Measurements from ENCODE around the gene CD27. TPM values are rescaled to one million over a fixed set of nuclear protein-coding genes. Genes with fewer than 3 reads are reported as not detected.

The CD27 gene
- total RNA-seq (2022; extraction: Qiagen RNA extraction; ENCODE audit: low read depth): not detected in 5 replicates

DNA sequence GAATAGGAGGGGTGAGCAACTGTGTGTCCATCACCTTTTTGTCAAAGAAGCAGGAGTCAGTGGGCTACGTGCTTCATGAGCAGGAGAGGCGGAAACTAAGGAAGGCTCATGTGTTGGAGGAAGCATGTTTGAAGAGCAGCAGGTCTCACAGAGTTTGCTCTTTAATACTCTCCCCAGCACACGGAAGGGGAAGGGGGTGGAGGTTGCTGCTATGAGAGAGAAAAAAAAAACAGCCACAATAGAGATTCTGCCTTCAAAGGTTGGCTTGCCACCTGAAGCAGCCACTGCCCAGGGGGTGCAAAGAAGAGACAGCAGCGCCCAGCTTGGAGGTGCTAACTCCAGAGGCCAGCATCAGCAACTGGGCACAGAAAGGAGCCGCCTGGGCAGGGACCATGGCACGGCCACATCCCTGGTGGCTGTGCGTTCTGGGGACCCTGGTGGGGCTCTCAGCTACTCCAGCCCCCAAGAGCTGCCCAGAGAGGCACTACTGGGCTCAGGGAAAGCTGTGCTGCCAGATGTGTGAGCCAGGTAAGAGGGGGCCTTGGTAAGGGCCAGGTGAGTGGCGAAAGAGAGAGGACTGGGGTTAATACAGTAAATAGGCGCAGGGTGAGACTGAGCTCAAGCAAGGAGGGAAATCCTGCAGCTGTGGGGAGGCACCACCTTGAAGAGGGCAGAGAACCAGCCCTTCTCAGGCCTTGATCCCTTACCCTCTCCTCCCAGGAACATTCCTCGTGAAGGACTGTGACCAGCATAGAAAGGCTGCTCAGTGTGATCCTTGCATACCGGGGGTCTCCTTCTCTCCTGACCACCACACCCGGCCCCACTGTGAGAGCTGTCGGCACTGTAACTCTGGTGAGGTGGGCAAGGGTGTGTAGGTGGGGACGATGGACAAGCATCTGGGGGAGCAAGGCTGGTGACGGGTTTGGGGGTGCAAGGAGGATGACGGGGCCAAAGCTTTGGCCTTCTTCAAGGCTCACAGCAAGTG lies at the start of gene CD27:
Gene CD27, plus strand, starts transcription at position 252 of the 985 bp plus-strand sequence. Its CDS starts 141 bp downstream, at position 393.

GRCh38 chr12:6451348-6452244 lies 6.8 kb downstream of the CD27 start, which contains the start of gene TAPBPL:
Gene TAPBPL, plus strand, starts transcription at chr12:6452042. Its CDS starts 207 bp downstream, at chr12:6452249.

DNA sequence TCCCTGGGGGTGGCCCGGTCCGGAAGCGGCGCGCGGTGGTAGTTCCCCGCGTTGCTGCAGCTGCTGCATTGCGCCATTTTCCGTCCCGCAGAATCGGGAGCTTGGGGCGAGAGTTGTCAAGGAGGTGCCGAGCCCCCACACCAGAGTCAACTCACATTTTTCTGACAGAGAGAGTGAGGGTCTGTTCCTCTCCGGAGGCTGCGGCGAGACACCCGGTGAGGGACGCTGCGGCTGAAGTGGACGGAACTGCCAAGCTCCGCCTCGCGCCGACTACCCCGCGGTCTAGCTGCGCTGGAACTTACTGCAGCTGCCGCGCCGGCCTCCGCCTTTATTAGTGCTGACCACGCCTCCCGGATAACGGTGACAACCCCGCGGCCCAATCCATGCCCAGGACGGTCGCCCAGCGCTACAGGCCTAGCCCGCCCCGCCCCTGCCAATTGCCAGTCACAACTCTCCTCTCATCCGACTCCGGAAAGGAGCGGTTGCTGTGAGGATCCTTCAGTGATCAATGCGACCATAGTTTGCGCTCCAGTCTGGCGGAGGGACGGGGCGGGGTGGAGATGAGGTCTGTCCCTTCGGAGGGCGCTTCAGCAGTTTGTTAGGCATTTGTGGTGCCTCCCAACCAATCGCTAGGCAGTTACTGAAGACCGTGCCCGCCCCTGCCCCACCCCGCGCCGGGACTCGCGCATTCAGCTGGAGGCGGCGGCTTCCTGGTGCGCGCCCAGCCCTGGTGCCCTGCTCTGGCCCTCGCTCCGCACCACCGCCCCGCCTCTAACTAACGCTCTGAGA lies 25.8 kb downstream of the CD27 start, which contains the start of gene VAMP1:
Gene VAMP1, minus strand, starts transcription at position 303 of the 789 bp plus-strand sequence. Its CDS starts 146 bp downstream, at position 157.

DNA sequence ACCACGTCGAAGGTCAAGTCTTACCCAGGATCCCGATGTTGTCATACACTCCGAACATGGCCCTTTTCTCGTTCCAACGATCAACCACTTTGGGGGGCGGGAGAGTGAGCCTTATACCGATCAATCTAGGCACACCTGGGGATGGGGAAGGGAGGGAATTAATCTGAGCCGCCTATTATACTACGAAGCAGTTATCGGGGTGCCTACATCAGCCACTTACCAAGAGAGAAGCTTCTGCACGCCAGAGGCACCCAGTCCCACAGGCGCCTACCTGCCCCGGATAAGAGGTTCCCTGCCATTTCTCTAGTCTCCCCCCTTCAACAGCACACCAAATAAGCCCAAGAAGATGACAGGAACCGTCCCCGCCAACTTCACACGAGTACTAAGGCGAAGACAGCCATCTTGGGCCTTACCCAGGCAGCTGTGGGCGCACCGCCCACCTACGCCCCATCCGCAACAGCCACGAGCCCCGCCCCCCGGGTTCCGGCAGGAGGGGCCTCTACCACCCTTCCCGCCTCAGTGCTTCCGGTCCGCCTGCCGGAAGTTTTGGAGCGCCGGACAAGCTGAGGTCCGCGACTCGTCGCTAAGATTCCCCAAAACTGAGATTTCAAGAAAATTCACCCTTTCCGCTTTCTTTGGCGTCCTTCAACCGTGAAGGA lies 48.2 kb downstream of the CD27 start, which contains the start of gene MRPL51:
Gene MRPL51, minus strand, starts transcription at position 425 of the 659 bp plus-strand sequence. Its CDS starts 126 bp downstream, at position 299.

GRCh38 chr12:6493497-6494257 lies 48.9 kb downstream of the CD27 start, which contains the start of gene NCAPD2:
Gene NCAPD2, plus strand, starts transcription at chr12:6494102. Its CDS starts 997 bp downstream, at chr12:6495099.

Other genes with a start within 250 kb of the CD27 start
- 263 to 289 TPM (median 285 TPM) in 5 replicates for gene CD9, start 244.6 kb upstream of the CD27 start, total RNA-seq (2022; extraction: Qiagen RNA extraction; ENCODE audit: low read depth)
- gene PLEKHG6, start 134.3 kb upstream of the CD27 start, total RNA-seq (2022; extraction: Qiagen RNA extraction; ENCODE audit: low read depth): 0.23 to 0.64 TPM (median 0.38 TPM) in 5 replicates
- 393 to 727 TPM (median 502 TPM) in 5 replicates for gene TNFRSF1A, start 102.9 kb upstream of the CD27 start, total RNA-seq (2022; extraction: Qiagen RNA extraction; ENCODE audit: low read depth)
- 12.4 to 15.8 TPM (median 13.7 TPM) in 5 replicates for gene SCNN1A, start 69.4 kb upstream of the CD27 start, total RNA-seq (2022; extraction: Qiagen RNA extraction; ENCODE audit: low read depth)
- gene LTBR, start 60.8 kb upstream of the CD27 start, total RNA-seq (2022; extraction: Qiagen RNA extraction; ENCODE audit: low read depth): 190 to 234 TPM (median 229 TPM) in 5 replicates
- gene TAPBPL, start 7.1 kb downstream of the CD27 start, total RNA-seq (2022; extraction: Qiagen RNA extraction; ENCODE audit: low read depth): 3.3 to 4.7 TPM (median 3.8 TPM) in 5 replicates
- gene VAMP1, start 25.7 kb downstream of the CD27 start, total RNA-seq (2022; extraction: Qiagen RNA extraction; ENCODE audit: low read depth): 9.8 to 12.0 TPM (median 11.0 TPM) in 5 replicates
- 293 to 351 TPM (median 319 TPM) in 5 replicates for gene MRPL51, start 48.3 kb downstream of the CD27 start, total RNA-seq (2022; extraction: Qiagen RNA extraction; ENCODE audit: low read depth)
- gene NCAPD2, start 49.1 kb downstream of the CD27 start, total RNA-seq (2022; extraction: Qiagen RNA extraction; ENCODE audit: low read depth): 49.8 to 66.2 TPM (median 58.4 TPM) in 5 replicates
- 6,831 to 9,120 TPM (median 8,658 TPM) in 5 replicates for gene GAPDH, start 89.6 kb downstream of the CD27 start, total RNA-seq (2022; extraction: Qiagen RNA extraction; ENCODE audit: low read depth)
- 1.9 to 3.4 TPM (median 2.1 TPM) in 5 replicates for gene IFFO1, start 111.1 kb downstream of the CD27 start, total RNA-seq (2022; extraction: Qiagen RNA extraction; ENCODE audit: low read depth)
- gene NOP2, start 123.3 kb downstream of the CD27 start, total RNA-seq (2022; extraction: Qiagen RNA extraction; ENCODE audit: low read depth): 96.4 to 107 TPM (median 104 TPM) in 5 replicates
- 64.0 to 70.4 TPM (median 64.3 TPM) in 5 replicates for gene CHD4, start 162.4 kb downstream of the CD27 start, total RNA-seq (2022; extraction: Qiagen RNA extraction; ENCODE audit: low read depth)
- gene LPAR5, start 191.0 kb downstream of the CD27 start, total RNA-seq (2022; extraction: Qiagen RNA extraction; ENCODE audit: low read depth): 0.55 to 0.97 TPM (median 0.65 TPM) in 5 replicates
- gene ACRBP, start 202.5 kb downstream of the CD27 start, total RNA-seq (2022; extraction: Qiagen RNA extraction; ENCODE audit: low read depth): 0.19 to 0.24 TPM (median 0.19 TPM) in 3 of 5 replicates, not detected in the others
- gene ING4, start 218.2 kb downstream of the CD27 start, total RNA-seq (2022; extraction: Qiagen RNA extraction; ENCODE audit: low read depth): 11.2 to 16.5 TPM (median 14.6 TPM) in 5 replicates
- 50.8 to 60.2 TPM (median 56.8 TPM) in 5 replicates for gene ZNF384, start 244.4 kb downstream of the CD27 start, total RNA-seq (2022; extraction: Qiagen RNA extraction; ENCODE audit: low read depth)

Measured in A549 treated with GW870086 at 1 μM for 4 hours (cell line).